COR-L47 (cell line): ENCODE measurements around the gene SORBS2.
A peak's percentile ranks its signal among the peaks of the same experiment; 100 is the strongest.

Source experiments
- DNase-seq: peaks from one replicate; lab custom pipeline; 2025; lab: John Stamatoyannopoulos, UW

SORBS2 gene

DNA sequence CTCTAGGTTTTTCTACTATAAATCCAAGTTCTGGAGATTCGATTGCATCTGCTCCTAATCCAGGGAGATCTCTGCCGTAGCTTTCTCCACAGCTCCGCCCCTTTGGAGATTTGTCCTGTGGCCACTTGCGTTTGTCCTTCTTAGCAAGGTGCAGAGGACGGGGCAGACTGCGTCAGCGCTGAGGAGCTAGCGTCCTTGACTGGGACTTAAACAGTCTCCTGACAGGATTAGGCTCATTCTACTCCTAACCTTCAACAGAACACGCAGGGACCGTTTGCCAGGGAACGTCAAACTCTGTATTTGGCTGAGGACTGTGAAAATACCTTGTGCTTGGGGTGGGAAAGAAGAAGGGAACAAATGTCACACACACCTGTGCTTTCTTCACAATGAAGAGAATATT is 38.6 kb downstream of the SORBS2 start:
- no peak for DNase-seq

DNA sequence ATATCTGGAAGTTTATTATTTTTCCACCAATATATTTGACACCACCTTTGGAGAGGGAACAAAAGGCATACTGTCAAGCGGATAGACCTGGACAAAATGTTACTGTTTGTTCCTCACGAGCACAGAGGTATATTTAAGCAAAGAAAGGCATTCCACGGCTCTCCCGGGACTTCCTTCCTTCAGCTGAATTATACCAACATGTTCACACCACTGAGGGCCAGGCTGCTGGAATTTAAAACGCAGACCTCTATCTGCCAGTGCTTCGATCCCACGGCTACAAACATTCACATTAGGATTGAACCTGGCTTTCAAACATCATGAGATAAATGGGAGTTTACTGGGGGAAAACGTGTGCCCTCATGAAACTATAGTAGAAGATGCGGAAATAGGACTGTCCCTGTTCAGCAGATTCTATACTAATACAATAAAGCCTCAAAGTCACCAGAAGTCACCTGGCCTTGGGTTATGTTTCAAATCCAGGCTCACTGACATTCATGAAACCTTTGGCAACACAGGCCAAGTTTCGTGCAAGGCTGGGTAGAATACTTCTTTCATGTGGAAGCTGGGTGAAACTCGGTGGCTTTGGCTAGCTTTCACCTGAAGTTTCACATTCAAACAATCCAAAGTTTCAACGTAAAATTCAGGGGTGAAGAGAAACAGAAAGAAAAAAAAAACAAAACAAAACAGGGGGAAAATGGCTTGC is 39.5 kb downstream of the SORBS2 start:
- no peak for DNase-seq

DNA sequence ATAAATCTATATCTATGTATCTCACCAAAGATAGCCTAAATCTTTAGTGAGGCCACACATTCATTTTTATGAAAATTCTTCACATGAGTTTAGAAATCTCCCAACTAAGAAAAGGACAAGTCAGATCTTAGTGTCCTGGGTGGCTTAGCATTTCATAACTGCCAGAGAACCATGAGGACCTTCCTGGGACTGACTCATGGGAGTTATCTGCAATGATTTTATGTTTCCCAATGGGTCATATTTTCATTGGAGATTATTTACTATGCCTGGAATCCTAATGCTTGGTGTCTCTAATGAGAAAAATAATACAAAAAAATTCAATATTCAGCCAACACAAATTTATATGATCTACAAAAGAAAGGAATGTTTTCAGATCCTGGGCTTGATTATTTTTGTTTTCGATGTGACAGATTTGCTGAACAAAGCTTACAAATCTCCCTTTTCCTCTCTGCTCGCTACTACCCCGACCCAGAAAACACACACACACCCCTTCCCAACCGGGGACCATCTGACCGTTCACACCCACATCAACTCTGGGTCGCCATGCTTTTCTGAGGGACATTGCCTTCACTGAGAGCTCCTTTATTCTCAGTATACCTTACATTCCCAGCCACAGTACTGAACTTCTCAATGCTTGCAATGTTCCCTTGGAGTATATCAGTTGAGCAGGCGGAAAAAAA is 40.1 kb downstream of the SORBS2 start:
- DNase-seq: no peak

DNA sequence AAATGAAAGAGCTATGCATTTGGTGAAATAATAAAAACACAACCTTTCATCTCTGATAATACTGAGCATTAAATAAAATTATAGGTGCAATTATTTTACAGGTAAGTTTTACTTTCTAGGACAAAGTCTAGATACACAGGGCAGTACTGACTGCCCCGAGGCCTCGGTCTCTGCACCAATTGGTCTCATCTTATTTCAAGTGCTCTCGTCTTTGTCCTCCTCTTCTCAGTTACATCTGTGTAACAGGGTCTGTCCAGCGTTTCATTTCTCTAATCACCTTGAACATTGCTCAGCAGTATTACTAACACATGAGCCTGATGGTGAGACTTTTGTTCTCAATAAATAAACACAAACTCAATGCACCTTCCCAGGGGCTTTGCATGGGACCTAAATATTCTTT is 44.5 kb downstream of the SORBS2 start:
- no peak for DNase-seq

DNA sequence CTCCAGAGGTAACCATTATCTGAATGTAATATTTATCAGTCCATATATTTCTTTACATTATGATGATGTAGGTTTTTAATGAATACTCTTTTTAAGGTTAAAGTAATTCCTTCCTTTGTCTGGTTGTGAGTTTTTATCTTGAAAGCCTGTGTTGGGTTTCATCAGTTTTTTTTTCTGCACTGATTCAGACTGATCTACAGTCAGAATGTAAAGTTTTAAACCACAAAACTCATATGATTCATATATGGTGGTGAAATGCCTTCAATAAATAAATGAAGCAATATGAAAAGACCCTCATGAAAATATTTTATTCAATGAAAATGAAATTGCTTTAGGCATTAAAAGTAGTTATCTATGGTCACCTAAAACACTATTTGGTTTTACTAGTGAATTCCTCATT is 47.1 kb downstream of the SORBS2 start:
- DNase-seq: no peak

DNA sequence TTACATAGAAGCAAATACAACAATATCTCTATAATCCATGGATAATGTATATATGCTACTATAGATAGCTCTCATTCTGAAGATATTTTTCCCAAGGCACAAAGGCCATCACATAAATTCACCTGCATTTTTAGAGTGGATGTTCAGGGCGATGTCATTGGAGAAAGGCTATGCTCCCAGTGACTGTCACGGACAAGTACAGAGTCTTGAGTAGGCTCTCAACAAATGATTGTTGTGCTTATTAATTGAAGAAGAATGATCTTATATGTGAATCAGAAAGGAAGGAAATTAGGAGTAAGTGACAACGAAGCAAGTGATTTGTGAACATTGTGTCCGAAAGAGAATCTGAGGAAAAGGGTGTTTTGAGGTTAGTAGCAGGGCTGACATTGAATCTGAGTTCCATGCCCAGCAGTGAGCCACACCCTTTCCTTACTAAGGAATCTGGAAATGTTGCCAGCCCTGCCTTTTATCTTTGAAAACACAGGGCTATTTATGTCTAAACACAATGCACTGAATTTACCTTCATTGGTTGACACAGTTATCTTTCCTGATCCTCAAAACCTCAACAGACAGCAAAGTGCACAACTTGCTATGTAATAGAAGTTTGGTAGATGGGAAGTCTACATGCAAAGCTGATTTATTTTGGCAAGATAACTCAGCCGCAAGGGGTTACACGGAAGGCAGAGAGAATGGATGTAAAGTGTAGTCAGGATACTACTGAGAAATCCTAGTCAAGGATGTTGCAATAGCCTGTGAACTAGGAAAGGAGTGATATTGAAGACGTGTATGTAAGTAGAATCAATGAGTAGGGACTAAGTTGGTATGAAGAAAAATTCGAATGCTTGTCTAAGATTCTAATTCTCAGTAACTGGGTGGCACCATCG is 50.4 kb downstream of the SORBS2 start:
- DNase-seq: no peak

DNA sequence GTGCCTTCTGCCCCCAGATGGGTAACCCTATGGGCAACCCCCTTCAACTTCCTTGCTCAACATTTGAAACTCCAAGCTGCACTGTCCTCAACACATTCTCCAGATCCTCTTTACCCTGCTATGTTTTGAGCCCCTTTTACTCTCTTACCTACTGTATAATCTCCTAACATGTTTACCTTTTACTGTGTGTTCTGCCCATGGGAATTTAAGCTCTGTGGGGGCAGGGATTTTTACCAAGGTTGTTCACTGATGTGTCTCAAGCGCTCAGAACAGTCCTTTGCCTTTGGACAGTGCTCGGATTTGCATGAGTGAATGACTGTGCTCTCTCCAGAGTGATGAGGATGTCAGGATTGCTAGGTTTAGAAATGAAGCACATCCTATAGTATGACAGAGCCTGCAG is 53.2 kb downstream of the SORBS2 start:
- DNase-seq: no peak

DNA sequence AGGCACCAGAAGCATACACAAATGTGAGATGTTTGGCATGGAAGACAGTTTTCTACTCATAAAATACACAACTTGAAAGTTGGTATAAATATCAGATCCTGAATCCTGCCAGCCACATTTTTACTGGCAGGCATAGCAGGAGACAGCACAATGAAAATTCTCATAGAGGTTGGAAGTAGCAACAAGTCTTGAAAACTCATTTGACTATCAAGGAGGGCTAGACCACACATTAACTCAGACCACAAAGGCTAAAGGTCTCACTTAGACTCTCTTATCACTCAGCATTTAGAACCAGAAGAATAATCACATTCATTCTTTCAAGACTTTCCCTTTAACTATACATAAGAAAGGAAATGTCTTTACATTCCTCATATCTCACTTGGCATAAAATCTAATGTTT is 56.5 kb downstream of the SORBS2 start:
- DNase-seq: no peak

DNA sequence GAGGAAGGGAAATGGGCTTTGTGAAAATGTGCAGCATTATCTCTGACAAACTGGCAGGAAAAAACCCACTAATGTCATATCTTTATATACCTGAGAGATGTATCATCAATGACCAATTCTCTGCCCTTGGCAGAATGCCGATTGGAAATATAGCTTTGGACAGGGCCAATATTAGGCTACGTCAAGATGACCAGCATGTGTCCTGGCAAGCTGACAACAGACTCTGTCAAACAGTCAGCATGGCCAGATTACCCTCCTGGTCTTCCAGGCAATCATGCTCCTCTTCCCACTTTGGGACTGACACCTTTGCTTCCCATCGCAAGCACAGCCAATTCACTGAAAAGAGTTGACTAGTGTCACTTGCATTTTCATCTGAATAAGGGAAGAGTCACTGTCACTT is 57.0 kb downstream of the SORBS2 start:
- DNase-seq: peak; percentile 5

DNA sequence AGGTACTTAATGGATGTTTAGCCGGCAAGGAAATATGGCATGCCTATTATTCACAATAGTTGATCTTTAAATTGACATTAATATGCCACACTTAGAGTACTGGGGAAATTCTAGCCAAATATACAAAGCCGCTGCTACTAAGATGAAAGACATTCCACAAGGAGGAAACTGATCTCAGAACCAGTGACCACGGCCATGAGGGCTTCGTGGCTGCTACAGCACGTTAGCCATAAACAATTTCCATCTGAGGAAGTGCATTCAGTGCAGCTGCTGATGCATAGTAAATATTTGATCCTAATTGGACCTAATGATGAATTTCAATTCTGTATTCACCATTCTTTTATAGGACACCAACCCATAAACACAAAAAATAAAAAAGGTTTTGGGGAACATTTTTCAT is 59.1 kb downstream of the SORBS2 start:
- no peak for DNase-seq

DNA sequence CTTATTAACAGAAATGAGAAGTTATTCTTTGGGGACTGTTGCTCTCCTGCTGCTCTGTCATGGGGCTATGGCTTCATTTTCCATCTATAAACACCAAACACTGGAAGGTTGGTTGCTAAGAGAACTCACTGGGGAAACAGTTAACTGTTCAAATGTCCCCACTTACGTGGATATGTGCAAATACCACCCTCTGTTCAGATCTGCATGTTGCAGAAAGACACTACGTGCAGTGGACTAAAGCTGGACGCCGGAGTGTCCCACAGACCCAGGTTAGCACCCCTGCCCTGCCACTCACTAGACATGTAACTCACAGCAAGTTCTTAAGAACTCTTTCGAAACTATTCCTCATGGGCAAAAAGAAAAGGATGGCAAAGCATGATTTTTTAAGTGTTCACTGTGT is 62.1 kb downstream of the SORBS2 start:
- DNase-seq: no peak

DNA sequence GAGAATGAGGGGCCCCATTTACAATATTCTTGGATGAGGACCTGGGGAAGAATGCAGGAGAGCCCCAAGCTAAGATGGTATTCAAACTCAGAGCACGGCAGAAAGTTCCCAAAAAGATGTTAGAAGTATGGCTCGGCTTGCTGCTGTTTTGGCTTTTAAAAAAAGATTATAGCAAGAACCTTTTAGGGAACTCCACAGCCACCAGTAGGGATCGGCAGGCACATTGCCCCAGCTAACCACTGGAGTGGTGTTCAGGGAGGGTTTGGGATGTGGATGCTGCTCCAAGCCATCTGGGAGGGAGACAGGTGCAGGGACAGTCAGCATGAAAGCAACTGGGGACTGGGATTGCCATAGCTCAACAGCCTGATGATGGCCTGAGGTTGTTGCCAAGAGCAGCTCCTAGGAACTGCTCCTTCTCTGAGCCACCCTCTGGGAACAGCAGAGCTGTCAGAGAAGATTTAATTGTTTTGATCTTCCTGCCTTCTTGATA is 63.0 kb downstream of the SORBS2 start:
- no peak for DNase-seq

DNA sequence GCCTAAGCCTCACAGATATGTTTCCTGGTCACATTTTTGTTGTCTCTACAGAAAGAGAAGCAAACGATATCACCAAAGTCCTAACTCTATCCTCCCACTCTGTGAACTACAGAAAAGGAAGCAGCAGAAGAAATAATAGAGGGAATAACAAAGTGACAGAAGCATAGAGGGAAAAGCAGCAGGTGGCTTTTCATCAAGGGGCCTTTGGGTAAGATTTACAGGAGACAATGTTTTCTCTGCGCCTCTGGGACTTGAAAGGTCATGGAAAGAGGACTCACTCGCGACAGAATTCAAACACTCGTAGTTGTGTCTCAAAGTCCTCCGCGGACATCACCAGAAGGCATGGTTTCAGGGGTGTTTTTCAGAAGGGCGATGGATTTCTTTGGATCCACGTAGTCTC is 66.1 kb downstream of the SORBS2 start:
- DNase-seq: no peak

DNA sequence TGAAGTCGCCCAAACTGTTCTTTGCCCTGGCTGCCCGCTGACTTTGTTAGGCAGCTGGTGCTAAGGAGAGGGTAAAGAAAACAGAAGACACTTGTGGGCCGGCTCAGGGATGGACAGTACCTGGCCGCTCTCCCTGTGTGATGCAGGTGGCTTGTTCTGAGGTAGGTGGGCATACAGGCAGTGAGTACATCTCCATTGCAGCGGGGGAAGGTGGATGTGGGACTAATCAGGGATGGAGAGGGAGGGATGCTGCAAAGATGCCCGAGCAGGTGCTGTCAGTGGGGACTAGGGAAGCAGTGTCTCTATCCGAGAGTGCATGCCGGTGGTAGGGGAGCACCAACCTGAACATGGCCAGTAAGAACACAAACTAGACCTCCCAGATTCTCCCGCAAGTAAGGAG is 67.0 kb downstream of the SORBS2 start:
- DNase-seq: no peak

DNA sequence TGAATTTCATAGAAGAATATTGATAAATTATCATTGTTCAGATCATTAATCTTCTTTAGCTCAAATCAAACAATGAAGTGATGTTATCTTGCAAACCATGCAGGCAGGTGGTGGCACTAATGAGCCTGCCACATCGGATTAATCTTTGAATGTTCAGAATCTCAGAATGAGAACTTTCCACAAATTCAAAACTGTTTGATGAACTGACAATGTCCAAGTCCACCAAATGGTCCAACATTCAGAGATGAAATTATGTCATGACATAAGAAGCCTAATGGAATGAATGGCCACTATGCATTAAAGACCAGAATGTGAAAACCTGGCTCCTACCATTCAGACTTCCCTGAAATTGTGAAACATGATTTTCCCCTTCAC is 67.5 kb downstream of the SORBS2 start:
- DNase-seq: no peak

DNA sequence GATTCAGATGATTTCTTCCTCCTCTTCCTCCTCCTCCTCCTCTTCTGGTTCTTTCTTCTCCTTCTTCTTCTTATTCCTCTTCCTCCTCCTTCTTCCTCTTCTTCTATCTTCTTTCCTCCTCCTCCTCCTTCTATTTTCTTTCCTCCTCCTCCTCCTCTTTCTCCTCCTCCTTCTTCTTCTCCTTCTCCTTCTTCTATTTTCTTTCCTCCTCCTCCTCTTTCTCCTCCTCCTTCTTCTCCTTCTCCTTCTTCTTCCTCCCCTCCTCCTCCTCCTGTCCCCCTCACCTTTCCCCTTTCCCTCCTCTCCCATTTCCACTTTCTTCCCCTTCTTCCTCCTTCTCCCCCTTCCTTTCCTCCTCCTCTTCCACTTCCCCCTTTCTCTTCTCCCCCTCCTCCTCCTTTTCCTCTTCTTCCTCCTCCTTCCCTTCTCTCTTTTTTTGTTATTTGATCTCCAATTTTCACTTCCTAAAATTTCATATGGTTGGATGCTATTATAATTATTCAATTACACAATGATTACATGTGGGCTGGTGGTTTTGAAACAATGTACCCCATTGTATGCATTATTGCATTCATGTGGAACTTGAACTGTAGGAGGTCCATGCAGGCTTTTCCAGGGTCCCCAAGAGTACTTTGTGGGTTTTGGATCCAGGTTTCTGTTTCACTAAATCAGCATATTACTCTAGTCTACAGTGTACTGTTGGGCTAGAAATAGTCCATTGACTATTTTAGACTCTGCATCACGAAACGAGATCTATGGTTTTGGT is 68.1 kb downstream of the SORBS2 start:
- DNase-seq: no peak

DNA sequence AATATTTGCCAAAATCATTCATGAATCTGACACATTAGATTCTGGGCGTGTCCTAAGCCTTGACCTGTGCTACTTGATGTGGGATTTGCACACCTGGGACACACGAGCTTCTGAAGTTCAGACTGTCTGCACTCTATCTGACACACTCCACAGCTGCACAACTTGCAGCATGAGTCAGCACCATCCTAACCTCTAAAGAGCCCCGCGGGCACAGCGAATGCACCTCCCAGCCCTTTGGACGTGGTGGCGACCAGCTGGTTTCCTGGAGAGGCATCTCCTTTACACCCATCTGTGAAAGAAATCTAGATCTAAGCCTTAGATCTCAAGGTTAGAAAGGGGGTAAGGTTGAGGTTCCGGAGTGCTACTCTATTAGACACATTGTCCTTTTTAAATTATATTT is 69.2 kb downstream of the SORBS2 start:
- DNase-seq: no peak

DNA sequence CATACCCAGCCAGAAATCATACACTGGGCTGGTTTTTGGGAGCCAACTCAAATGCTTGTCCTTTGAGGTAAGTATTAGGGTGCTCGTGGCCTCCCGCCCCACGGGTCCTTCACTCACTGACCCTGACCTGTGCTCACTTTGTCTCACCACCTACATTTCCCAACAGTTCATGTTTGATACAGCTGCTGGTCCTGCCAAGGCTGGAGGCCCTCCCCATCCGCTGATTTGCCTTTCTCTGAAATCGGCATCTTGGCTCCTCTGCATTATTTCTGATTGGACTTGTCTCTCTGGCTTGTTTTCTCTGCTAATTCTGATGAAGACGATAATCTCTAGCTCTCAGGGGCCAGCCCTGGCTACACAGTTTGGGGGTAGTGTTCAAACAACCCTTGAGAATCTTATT is 70.2 kb downstream of the SORBS2 start:
- DNase-seq: no peak

DNA sequence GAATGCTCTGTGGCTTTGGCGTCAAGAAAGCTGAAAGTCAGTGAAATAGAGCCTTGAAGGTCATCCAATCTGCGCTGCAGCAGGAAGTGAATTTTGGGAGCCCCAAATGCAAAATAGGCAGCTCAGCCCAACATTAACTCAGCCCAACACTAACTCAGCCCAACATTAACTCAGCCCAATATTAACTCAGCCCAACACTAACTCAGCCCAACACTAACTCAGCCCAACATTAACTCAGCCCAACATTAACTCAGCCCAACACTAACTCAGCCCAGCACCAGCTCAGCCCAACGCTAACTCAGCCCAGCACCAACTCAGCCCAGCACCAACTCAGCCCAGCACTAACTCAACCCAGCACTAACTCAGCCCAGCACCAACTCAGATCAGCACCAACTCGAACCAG is 71.5 kb downstream of the SORBS2 start:
- no peak for DNase-seq

DNA sequence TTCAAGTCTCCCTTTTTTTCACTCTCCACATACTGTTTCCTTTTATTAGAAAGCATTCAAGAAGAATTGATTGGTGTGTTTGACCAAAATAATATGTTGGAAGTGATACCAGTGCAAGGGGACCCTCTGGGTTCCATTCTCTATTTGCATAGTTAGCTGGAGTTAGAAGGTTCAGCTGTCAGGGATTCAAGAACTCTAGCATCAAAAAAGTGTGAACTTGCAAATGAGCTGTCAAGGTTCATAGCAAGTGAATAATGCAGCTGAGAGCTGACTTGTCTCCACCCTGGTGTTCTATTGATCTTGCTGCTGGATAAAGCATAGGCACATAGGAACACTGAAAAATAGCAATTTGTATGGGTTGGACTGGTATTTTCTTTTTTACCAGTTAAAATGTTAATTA is 73.2 kb downstream of the SORBS2 start:
- DNase-seq: no peak

DNA sequence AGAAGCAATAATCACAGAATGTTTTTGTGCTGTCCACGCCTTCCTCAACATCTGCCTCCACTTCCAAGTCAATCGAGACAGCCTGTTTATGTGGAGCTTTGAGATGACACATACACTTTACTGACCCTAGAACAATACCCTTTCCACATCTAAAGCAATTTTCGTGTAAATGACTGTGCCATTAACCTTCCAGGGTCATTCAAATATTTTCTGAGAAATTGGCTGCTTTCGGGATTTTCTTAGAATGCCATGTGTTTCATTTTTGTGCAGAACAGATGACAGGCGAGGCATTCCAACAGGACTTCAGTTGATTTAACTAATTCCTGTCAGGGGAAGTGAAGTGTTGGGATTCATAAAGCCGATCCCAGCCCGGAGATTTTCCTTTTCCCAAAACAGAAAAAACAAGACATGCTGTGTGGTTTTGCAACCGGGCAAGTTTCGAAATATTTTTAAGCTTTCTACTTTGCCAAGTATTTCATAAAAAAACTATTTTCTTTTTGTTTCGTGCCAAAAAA is 73.9 kb downstream of the SORBS2 start:
- DNase-seq: no peak

DNA sequence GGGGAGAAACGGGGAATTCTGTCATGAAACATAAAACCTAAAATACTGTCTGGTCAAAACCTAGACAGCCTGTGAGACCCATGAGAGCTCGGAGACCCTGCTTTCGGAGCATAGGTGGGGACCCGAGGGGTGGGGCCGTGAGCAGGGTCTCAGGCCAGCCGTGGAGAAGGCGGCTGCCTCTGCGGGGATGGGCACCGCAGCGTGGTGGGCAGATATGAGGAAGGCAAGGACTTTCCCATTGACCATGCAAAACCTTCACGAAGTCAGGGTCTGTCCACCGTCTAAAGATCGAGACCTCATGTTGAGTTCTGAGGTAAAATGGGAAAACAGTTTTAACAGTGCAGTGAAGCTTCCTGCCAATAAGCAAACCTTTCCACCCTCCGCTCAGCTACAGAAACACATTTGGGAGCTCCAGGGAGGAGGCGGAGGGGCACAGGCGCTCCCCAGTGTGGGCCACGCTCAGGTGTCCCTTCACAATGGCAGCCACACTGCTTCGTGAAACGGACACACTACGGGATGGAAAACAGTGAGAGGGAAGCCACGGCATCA is 74.4 kb downstream of the SORBS2 start:
- DNase-seq: no peak
